B cell (primary cell): ENCODE results near the gene ATG12. TPM values are rescaled to one million over a fixed set of nuclear protein-coding genes. Genes with fewer than 3 reads are reported as not detected.

Experiments
- ATAC-seq: fragments of 200-7000 bp; cut with Tn5 transposase; one replicate; pipeline ENCODE4 v1.10.0; 2021; ENCODE audit warnings: low read depth, mild to moderate bottlenecking, moderate number of reproducible peaks, moderate library complexity
- CTCF ChIA-PET: fragments of 350-600 bp; sonication (Branson Sonifier 250); formaldehyde crosslinking; loops from one replicate; lab custom pipeline; 2021; ENCODE audit warnings: antibody characterized with exemption, inconsistent platforms; lab: Charles Lee
- POLR2A ChIA-PET: fragments of 350-600 bp; sonication (Branson Sonifier 250); formaldehyde crosslinking; loops from one replicate; lab custom pipeline; 2021; ENCODE audit warnings: antibody characterized with exemption; lab: Charles Lee
- DNase-seq: peaks from one replicate; pipeline ENCODE4 v3.0.0; 2013
- H2AFZ ChIP-seq: 2 replicates; pipeline ENCODE4 v1.6.1; 2012; ENCODE audit warnings: mild to moderate bottlenecking, low read depth, low read length; ENCODE audit not compliant: insufficient read depth, poor library complexity, severe bottlenecking
- H3K27ac ChIP-seq, 2 donors: 1 replicate in 1 of 2; 2 replicates in 1 of 2; pipeline ENCODE4 v1.5.1; 2012 to 2013; ENCODE audit warnings: low read length in 2 of 2, mild to moderate bottlenecking in 2 of 2, moderate library complexity in 1 of 2
- H3K27me3 ChIP-seq, 4 experiments: fragments of 200-600 bp in 1 of 4; sonication (generic) in 1 of 4; replicated peaks in 1 of 4; 1 replicate in 2 of 4; 2 replicates in 2 of 4; pipeline versions ENCODE4 v1.6.1 to v1.7.0; 2013 to 2016; ENCODE audit warnings: low read length in 3 of 4, mild to moderate bottlenecking in 2 of 4, mixed read lengths in 1 of 4, moderate library complexity in 1 of 4; ENCODE audit not compliant: insufficient read depth in 4 of 4, control insufficient read depth in 3 of 4; ENCODE audit errors: control extremely low read depth in 1 of 4
- H3K36me3 ChIP-seq, 2 experiments: replicated peaks in 1 of 2; 1 replicate in 1 of 2; 2 replicates in 1 of 2; pipeline versions ENCODE4 v1.6.1 to v1.7.1; 2013; ENCODE audit warnings: low read length in 1 of 2; ENCODE audit not compliant: insufficient read depth in 2 of 2, control insufficient read depth in 1 of 2; ENCODE audit errors: control extremely low read depth in 1 of 2, extremely low read depth in 1 of 2
- H3K4me1 ChIP-seq, 2 donors: fragments of 200-600 bp in 1 of 2; sonication (generic) in 1 of 2; 1 replicate in 1 of 2; 2 replicates in 1 of 2; pipeline versions ENCODE4 v1.5.1 to v1.6.1; 2013 to 2017; ENCODE audit warnings: low read length in 2 of 2; ENCODE audit not compliant: control insufficient read depth in 2 of 2, insufficient read depth in 2 of 2
- H3K4me2 ChIP-seq: replicated peaks from 2 replicates; pipeline ENCODE3; 2012; ENCODE audit warnings: mild to moderate bottlenecking, low read depth, low read length; ENCODE audit not compliant: poor library complexity, severe bottlenecking
- H3K4me3 ChIP-seq, 5 experiments: fragments of 200-600 bp in 1 of 5; sonication (generic) in 1 of 5; 1 replicate in 3 of 5; 2 replicates in 2 of 5; pipeline versions ENCODE4 v1.5.1 to v1.7.0; 2011 to 2016; ENCODE audit warnings: low read length in 4 of 5, mild to moderate bottlenecking in 4 of 5, low read depth in 2 of 5, control low read depth in 1 of 5, moderate library complexity in 1 of 5; ENCODE audit not compliant: insufficient read depth in 1 of 5; ENCODE audit errors: control extremely low read depth in 1 of 5, extremely low read depth in 1 of 5
- H3K79me2 ChIP-seq: fragments of 200-600 bp; sonication (generic); one replicate; pipeline ENCODE4 v1.6.0; 2016; ENCODE audit warnings: low read length; ENCODE audit not compliant: control insufficient read depth, insufficient read depth
- H3K9ac ChIP-seq: fragments of 200-600 bp; sonication (generic); 2 replicates; pipeline ENCODE4 v1.6.1; 2017; ENCODE audit warnings: mild to moderate bottlenecking, low read length, moderate library complexity
- H3K9me3 ChIP-seq, 3 donors: one replicate each; pipeline versions ENCODE4 v1.6.1 to v1.7.1; 2013; ENCODE audit warnings: low read length in 2 of 3; ENCODE audit not compliant: control insufficient read depth in 2 of 3, insufficient read depth in 1 of 3; ENCODE audit errors: control extremely low read depth in 1 of 3
- H4K20me1 ChIP-seq: 2 replicates; pipeline ENCODE4 v1.6.0; 2012; ENCODE audit warnings: mild to moderate bottlenecking, low read length; ENCODE audit not compliant: insufficient read depth, control insufficient read depth, poor library complexity, severe bottlenecking
- H3K27ac Mint-ChIP-seq: one replicate; pipeline ENCODE4 v1.8.0; 2021; ENCODE audit warnings: mixed read lengths
- H3K27me3 Mint-ChIP-seq: one replicate; pipeline ENCODE4 v1.8.0; 2021; ENCODE audit warnings: mixed read lengths
- H3K4me1 Mint-ChIP-seq: one replicate; pipeline ENCODE4 v1.8.0; 2021; ENCODE audit warnings: mixed read lengths
- H3K4me3 Mint-ChIP-seq: one replicate; pipeline ENCODE4 v1.8.0; 2021; ENCODE audit warnings: mixed read lengths
- H3K9me3 Mint-ChIP-seq: one replicate; pipeline ENCODE4 v1.8.0; 2022; ENCODE audit warnings: mixed read lengths; ENCODE audit not compliant: insufficient read depth
- EZH2 ChIP-seq: IDR thresholded peaks from 2 replicates; pipeline ENCODE4 v1.6.1; 2012; ENCODE audit warnings: borderline replicate concordance, low read depth, mild to moderate bottlenecking, moderate library complexity, low read length; ENCODE audit not compliant: insufficient read depth, poor library complexity, severe bottlenecking
- WGBS: methylation state at CpG from one replicate; pipeline ENCODE4 v1.1.5; 2013; ENCODE audit warnings: missing lambda C conversion rate; ENCODE audit not compliant: insufficient coverage; 5-methylcytosine and 5-hydroxymethylcytosine counted together
- intact Hi-C: fragments of 100-400 bp; cut with micrococcal nuclease; formaldehyde crosslinking; loops from one replicate; pipeline ENCODE4 v1.10.0; 2022
- polyA plus RNA-seq: library from polyadenylated mRNA; depleted of rRNA; stranded (reverse); fragments of >200 nt; gene quantifications from 2 replicates; pipeline ENCODE4 v1.2.3, GENCODE V29; 2012
- total RNA-seq, 2 donors: library from RNA; stranded (reverse); fragments of 120-200 nt in 1 of 2; gene quantifications; 1 replicate in 1 of 2; 2 replicates in 1 of 2; pipeline versions ENCODE4 v1.2.3 to v1.2.4, GENCODE V29; 2013 to 2022
- TF ChIP-seq, protein P1 (sequence below): fragments of 200-600 bp; IDR thresholded peaks from one replicate; pipeline ENCODE4 v1.8.0; 2022; ENCODE audit warnings: antibody characterized with exemption, mild to moderate bottlenecking

The ATG12 gene
- total and polyA plus RNA-seq, 2 donors (not counting 1 experiment from before 2014, with no cell fraction given) = 60.8 to 97.5 TPM

DNA sequence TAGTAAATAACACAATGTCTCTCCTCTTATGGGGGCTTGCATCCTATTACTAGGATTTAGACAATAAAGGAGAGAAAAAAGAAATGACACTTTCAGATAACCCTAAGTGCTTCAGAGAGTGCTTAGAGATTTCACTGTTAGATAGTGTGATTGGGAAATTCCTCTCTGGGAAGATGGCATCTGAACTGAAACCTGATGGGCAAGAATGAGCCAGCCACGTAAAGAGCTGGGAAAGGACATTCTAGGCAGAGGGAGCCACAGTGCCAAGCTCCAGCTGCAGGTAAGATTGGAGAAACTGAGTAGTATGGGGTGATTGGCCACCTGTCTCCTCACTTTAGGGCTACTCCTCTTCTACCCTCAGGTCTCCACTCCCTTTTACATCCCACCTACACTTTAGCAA is 39.4 kb downstream of the ATG12 start:
- H3K36me3 ChIP-seq = no peaks in the 10 kb centered on the region
- H3K27ac ChIP-seq = no peak overlapping the region
- WGBS = no CpG with 5 or more reads among the region's 1 CpG
- POLR2A ChIA-PET = no interaction called here
- Mint-ChIP-seq H3K27me3 (peaks cover 18% of the 10 kb centered on the region), H3K27ac (no peak overlapping the region), H3K4me1 (no peaks in the 10 kb centered on the region), H3K4me3 (no peak overlapping the region), H3K9me3 (no peaks in the 10 kb centered on the region)
- intact Hi-C loops = no loop called here
- DNase-seq (no peak), ATAC-seq (no peak)
- no peak overlapping the region for H2AFZ ChIP-seq
- no peak overlapping the region for H3K4me3 ChIP-seq
- no peaks in the 10 kb centered on the region for H4K20me1 ChIP-seq
- no peak overlapping the region for H3K4me2 ChIP-seq
- CTCF ChIA-PET = no interaction called here
- H3K9ac ChIP-seq = no peak overlapping the region
- TF ChIP-seq EZH2 = no peak
- TF ChIP-seq, protein P1, sequence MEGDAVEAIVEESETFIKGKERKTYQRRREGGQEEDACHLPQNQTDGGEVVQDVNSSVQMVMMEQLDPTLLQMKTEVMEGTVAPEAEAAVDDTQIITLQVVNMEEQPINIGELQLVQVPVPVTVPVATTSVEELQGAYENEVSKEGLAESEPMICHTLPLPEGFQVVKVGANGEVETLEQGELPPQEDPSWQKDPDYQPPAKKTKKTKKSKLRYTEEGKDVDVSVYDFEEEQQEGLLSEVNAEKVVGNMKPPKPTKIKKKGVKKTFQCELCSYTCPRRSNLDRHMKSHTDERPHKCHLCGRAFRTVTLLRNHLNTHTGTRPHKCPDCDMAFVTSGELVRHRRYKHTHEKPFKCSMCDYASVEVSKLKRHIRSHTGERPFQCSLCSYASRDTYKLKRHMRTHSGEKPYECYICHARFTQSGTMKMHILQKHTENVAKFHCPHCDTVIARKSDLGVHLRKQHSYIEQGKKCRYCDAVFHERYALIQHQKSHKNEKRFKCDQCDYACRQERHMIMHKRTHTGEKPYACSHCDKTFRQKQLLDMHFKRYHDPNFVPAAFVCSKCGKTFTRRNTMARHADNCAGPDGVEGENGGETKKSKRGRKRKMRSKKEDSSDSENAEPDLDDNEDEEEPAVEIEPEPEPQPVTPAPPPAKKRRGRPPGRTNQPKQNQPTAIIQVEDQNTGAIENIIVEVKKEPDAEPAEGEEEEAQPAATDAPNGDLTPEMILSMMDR = no peak
- no peaks in the 10 kb centered on the region for H3K9me3 ChIP-seq
- H3K4me1 ChIP-seq = no peaks in the 10 kb centered on the region
- H3K79me2 ChIP-seq = no peaks in the 10 kb centered on the region
- peaks cover 0 to 4% (median 0%) of the 10 kb centered on the region in 4 experiments for H3K27me3 ChIP-seq

DNA sequence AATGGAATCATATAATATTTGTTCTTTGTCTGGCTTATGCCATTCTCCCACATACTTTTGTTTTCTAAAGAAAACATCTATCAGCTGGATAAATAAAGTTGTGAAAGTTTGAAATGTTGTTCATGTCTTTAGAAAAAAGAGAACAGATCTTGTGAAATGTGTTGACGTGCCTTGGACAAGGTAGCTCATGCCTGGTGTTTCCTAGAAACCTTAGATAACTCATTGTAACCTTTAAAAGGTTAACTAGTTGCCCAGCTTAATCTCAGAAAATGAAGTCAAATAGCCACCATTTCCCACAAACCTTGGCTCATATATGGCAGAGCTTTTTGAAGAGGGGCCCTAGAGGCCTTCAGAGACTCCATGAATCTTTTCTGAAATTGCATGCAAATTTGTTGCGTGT is 40.2 kb downstream of the ATG12 start:
- intact Hi-C loops = no loop called here
- Histone ChIP-seq H3K79me2 (no peaks in the 10 kb centered on the region), H2AFZ (no peak overlapping the region), H3K27me3 (peaks cover 0 to 4% (median 2%) of the 10 kb centered on the region in 4 experiments), H3K4me3 (no peak overlapping the region), H3K4me1 (no peaks in the 10 kb centered on the region), H3K9ac (no peak overlapping the region), H3K4me2 (no peak overlapping the region), H3K36me3 (no peaks in the 10 kb centered on the region), H4K20me1 (no peaks in the 10 kb centered on the region), H3K27ac (no peak overlapping the region), H3K9me3 (no peaks in the 10 kb centered on the region)
- ChIA-PET POLR2A (no interaction called here), CTCF (no interaction called here)
- Mint-ChIP-seq H3K4me1 (no peaks in the 10 kb centered on the region), H3K4me3 (no peak overlapping the region), H3K9me3 (no peaks in the 10 kb centered on the region), H3K27ac (no peak overlapping the region), H3K27me3 (peaks cover 13% of the 10 kb centered on the region)
- TF ChIP-seq, protein P1 = no peak
- no peak for TF ChIP-seq EZH2
- WGBS = 100% methylated on average over 1 of the region's 2 CpGs
- DNase-seq = no peak
- no peak for ATAC-seq
